ENCODE data around the gene ELAVL3.
"Not testable (repeated sequence)": the region's sequence is repeated elsewhere in the genome, so short reads cannot be mapped to it uniquely, and the experiment has no call there.

Gene ELAVL3

DNA sequence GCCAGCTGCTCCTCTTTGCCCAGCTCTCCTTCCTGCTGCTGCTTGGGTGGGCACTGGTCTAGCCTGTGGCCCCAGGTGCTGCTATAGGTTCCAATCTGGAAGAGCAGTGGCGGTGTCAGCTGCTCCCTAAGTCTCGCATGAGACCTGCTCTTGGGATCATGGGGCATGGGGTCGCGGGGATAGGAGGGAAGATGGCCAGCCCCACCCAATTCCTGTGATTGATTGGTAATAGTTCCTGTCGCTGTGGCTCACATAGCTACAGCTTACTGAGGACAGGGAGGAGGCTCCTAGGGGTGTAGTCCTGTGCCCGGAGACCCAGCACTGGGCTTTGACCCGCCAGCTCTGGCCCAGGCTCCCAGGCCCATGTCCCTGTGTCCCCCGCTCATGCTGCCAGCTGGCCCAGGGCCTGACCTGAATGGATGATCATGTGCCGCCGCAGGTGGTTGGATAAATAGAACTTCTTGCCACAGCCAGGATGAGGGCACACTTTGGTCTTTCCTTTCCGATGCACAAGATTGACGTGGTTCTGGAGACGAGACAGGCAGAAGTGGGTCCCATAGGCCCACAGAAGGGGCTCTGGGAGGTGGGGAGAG lies 4.5 kb upstream of the ELAVL3 start:
- peak; percentile 12 for DNase-seq (ENCODE audit: insufficient read length)
- no peak for TF ChIP-seq POLR2A (IDR thresholded peaks at IDR 0.05; ENCODE audit: low read depth, low read length)
- TF ChIP-seq POLR2AphosphoS5 (IDR thresholded peaks at IDR 0.05; ENCODE audit: low read depth, low read length): no peak
- no peak for TF ChIP-seq TAF1 (IDR thresholded peaks at IDR 0.05; ENCODE audit: borderline replicate concordance, low read depth, low read length)
- no peak for FAIRE-seq

DNA sequence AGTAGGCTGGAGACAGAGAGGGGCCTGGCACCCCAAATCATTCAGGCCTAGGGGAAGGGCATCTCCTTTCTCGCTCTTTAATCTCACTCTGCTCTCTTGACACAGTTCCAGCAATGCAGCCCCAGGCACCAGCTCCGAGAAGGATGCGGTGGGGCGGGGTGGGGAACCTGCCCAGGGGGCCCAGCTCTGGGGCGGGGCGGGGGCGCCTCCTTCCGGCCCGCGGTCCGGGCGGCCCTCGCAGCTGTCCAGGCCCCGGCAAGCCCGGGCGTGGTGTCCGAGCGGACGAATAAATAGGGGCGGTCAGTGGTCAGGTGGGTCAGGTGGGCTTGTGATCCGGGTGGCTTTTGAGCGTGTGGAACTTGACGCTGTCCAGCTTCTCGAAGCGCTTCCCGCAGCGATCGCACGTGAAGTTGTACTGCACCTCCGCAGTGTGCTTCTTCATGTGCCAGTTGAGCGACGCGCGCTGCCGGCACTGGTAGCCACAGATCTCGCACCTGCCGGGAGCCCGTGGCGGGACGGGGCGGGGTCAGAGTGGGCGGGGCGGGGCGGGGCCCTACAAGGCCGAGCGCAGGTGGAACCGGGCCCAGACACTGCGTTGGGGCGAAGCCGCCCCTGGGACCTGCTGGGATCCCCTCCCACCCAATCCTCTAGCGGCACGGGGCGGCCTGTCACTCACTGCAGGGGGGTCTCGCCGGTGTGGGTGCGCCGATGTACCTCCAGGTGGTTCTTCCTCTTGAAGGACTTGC lies 2.7 kb upstream of the ELAVL3 start:
- FAIRE-seq: no peak
- peak; percentile 18 for DNase-seq (ENCODE audit: insufficient read length)
- TF ChIP-seq TAF1 (IDR thresholded peaks at IDR 0.05; ENCODE audit: borderline replicate concordance, low read depth, low read length): no peak
- no peak for TF ChIP-seq POLR2A (IDR thresholded peaks at IDR 0.05; ENCODE audit: low read depth, low read length)
- TF ChIP-seq POLR2AphosphoS5 (IDR thresholded peaks at IDR 0.05; ENCODE audit: low read depth, low read length): no peak

DNA sequence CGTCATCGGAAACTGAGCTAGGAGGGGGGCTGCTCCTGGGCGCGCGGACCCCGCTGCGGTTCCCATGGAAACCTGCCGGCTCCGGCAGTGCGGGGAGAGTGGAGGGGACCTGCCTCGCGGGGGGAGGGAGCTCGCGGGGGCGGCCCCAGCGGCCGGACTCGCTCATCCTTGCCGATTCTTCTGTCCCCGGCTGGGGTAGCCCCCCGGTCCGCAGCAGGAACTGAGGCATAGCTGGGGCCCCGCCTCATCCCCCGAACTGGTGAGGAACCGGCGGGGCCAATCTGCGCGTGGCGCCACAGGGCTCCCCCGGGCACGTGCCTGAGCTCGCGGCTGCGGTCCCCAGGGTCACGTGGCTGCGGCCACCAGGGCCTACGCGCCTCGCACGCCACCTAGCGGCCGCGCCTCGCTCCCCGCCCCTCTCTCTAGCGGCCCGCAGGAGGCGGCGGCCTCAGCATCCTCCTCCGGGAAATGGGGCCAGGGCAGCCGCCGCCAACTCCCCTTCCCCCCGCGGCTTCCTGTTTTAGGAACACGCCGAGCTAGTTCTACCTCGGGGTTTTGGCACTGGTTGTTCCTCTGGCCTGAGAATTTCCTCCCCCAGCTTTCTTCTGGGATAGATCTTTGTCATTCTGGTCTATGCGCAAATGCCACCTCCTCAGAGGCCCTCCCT lies 1.7 kb upstream of the ELAVL3 start:
- DNase-seq (ENCODE audit: insufficient read length): peak; percentile 98
- TF ChIP-seq TAF1 (IDR thresholded peaks at IDR 0.05; ENCODE audit: borderline replicate concordance, low read depth, low read length) (no peak), POLR2A (IDR thresholded peaks at IDR 0.05; ENCODE audit: low read depth, low read length) (no peak; the same call in 1 of the 2 replicates), POLR2AphosphoS5 (IDR thresholded peaks at IDR 0.05; ENCODE audit: low read depth, low read length) (no peak)
- FAIRE-seq: peak; percentile 99

DNA sequence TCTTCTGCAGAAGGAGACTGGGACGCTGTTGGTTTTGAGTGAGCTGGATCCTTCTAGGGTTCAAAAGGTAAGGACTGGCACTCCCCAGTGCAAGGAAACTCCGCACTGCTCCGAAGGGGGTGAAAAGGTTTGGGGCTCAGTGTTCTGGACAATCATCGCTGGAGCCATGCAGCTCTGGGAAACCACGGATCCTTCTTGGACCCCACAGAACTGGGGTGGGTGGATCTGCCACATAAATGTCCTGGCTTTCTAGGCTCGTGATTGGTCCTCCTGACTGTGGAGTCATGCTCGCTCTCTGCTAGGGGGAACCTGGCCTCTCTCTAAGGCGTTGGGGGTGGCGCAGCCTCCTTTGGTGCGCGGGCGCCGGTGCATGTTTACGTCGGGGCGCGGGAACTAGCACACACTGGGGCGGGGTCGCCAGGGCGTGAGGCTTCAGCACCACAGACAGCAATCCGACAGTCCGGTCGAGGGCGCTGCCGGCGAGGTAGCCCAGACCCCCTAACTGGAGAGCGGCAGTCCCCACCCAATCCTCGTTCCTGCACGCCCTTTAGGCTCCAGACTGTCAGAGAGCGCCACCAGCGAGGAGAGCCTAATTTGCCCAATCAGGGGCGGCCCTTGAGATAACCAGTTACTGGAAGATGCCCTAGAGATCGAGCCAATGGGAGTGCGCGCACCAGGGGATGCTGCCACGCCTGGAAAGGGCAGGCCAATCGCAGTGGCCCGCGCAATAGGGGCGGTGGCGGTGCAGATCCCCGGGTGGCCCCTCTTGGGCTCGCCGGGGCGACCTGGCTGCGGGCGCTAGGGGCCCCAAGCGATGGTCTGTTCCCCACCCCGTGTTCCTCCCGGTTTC lies 913 bp upstream of the ELAVL3 start:
- peak; percentile 88 for DNase-seq (ENCODE audit: insufficient read length)
- no peak for FAIRE-seq
- TF ChIP-seq TAF1 (IDR thresholded peaks at IDR 0.05; ENCODE audit: borderline replicate concordance, low read depth, low read length) (no peak), POLR2A (IDR thresholded peaks at IDR 0.05; ENCODE audit: low read depth, low read length) (0 out of 2 replicates have a peak, but pooled peaks have one; percentile 9)

DNA sequence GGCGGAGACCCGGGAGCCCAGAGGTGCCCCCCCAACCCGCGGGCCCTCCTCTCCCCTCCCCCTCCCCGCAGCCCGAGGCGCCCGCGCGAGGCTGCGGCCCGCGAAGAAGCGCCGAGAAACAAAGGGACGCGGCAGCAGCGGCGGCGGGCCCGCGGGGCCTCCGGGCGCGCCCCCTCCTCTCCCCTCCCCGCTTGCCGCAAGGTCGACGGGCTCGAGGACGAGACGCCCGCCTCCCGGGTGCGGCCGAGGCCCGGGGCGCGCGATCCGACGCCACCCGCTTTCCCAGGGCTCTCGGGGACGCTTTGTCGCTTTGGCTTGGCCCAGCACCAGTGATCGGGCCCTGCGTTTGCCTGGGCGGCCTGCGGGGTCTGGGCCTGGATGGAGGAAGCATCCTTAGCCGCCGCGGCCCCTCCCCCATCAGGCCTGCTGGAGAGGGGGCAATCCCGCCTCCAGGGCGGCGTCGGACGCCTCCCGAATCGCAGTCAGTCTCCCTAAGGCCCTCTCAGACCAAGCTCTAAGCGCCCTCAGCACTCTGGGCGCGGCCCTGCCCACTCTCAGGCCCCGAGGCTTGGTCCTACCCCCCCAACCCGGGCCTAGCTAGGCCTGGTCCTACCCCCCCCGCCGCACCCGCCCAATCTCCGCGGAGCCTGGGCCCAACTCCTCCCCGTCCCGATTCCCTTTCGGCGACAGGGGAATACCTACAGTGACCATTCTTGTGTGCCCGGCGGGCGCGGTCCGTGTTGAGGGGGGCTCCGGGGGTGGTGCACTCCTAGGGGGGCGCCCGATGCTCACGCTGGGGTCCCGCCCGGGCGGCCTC lies 740 bp downstream of the ELAVL3 start:
- peak; percentile 27 for DNase-seq (ENCODE audit: insufficient read length)
- FAIRE-seq: no peak

DNA sequence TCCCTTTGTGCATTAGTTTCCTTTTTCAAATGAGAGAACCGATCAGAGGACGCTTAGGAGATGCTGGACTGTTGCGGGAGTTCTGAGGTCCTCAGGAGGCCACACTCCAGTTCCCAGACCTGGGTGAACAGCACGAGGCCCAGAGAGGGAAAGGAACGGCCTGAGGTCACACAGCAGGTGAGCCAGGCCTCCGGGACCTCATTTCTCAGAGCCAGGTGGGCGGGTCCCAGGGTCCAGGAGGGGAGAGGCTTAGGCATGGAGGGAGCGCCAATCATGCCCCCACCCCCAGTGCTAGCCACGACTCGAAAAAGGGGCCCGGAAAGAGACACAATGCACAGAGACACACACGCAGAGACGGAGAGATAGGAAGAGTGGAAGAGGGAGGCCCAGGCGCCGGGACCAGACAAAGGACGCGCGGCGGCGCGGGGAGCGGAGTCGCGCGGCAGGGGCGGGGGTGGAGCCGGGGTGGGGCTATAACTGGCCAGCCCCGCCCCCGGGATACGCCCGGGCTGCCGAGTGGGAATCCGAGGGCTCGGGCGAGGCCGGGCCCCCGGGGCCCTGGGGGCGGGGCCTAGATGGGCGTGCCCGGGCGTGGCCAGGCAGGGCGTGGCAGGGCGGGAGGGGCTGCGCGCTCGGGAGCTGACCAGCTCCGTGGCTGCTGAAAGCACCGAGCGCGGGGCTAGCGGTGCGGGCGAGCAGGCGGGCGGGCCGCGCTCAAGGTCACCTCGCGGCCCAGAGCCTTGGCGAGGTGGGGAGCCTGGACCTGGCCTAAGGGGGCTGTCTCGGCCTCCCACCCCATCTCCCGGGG lies 1.6 kb downstream of the ELAVL3 start:
- no peak for FAIRE-seq

More for the DNA sequence above, 740 bp downstream of the ELAVL3 start:
- TF ChIP-seq POLR2AphosphoS5 (IDR thresholded peaks at IDR 0.05; ENCODE audit: low read depth, low read length): no peak
- TF ChIP-seq TAF1 (IDR thresholded peaks at IDR 0.05; ENCODE audit: borderline replicate concordance, low read depth, low read length): no peak
- TF ChIP-seq POLR2A (IDR thresholded peaks at IDR 0.05; ENCODE audit: low read depth, low read length): no peak

DNA sequence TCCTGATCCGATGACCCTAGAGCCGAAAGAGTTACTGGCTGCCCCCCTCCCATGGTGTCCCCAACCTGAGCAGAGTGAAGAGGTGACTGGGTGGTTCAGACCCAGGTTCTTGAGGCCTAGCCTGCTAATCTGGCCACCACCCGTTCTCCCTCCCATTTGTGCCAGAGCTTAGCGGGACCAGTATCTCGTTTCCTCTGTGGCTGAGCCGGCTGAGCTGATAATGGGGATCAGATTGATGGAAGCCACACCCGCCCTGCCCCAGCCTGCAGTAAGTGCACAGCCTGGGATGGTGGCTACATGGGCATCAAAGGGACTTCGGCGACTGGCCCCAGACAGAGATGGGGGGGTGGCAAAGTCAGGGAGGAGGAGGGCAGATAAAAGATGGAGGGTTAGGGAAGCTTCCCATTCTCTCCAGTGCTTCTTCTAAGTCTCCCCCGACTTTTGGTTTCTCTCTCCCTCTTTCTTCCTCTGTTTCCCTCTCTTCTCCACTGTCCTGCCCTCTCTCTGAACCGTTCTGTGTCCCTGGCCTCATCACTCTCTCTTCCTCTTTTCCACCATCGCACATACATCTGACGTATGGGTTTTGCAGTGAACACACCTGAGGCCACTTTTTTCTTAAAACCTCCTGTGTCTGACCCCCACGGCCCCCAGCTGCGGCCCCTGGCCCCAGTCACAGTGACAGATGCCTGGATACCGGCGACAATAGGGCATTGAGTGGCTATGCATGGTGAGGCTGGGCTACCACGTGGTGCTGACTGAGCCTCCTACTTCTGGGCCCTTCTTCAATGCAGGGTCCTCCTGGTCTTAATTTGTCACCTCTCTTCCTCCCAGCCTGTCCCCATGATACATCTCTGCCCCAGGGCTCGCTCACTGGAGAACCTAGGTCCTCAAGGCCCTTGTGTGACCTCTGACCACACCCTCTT lies 2.4 kb downstream of the ELAVL3 start:
- peak; percentile 9 for DNase-seq (ENCODE audit: insufficient read length)

More for the DNA sequence above, 1.6 kb downstream of the ELAVL3 start:
- TF ChIP-seq TAF1 (IDR thresholded peaks at IDR 0.05; ENCODE audit: borderline replicate concordance, low read depth, low read length) (no peak), POLR2AphosphoS5 (IDR thresholded peaks at IDR 0.05; ENCODE audit: low read depth, low read length) (no peak)
- DNase-seq (ENCODE audit: insufficient read length): peak; percentile 16

DNA sequence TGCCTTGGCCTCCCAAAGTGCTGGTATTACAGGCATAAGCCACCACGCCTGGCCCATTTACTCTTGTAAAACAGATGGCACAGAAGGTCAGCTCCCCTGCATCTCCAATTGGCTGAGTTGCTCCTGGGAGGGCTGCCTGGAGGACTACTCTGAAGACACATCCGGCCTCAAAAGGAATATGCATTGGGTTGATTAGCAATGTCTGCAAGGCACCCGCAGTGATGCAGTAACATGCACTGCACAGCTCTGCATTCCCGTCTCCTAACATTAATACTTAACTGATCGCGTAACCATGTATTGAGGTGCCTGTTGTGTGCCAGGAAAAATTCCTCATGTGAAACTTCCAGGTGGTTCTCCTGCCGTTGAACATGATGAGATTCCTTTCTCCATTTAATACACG lies 5.0 kb downstream of the ELAVL3 start:
- FAIRE-seq (no peak), DNase-seq (ENCODE audit: insufficient read length) (no peak)
- TF ChIP-seq TAF1 (IDR thresholded peaks at IDR 0.05; ENCODE audit: borderline replicate concordance, low read depth, low read length) (no peak), POLR2A (IDR thresholded peaks at IDR 0.05; ENCODE audit: low read depth, low read length) (no peak), POLR2AphosphoS5 (IDR thresholded peaks at IDR 0.05; ENCODE audit: low read depth, low read length) (no peak)

More for the DNA sequence above, 2.4 kb downstream of the ELAVL3 start:
- no peak for FAIRE-seq
- TF ChIP-seq POLR2AphosphoS5 (IDR thresholded peaks at IDR 0.05; ENCODE audit: low read depth, low read length) (no peak), TAF1 (IDR thresholded peaks at IDR 0.05; ENCODE audit: borderline replicate concordance, low read depth, low read length) (no peak), POLR2A (IDR thresholded peaks at IDR 0.05; ENCODE audit: low read depth, low read length) (no peak)

DNA sequence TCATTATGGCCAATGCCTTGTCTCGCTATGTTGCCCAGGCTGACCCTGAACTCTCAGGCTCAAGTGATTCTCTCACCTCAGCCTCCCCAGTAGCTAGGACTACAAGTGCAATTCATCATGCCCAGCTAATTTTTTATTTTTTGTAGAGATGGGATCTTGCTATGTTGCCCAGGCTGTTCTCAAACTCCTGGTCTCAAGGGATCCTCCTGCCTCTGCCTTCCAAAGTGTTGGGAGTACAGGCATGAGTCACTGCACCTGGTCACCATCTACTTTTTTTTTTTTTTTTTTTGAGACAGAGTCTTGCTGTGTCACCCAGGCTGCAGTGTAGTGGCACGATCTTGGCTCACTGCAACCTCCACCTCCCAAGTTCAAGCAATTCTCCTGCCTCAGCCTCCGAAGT lies 5.5 kb downstream of the ELAVL3 start:
- not testable (repeated sequence) for FAIRE-seq; DNase-seq (ENCODE audit: insufficient read length)

All from GM12892 (cell line).